Activated naive CD4-positive, alpha-beta T cell treated with anti-CD3 and anti-CD28 coated beads, Interleukin-2, amount 50 U/mL, for 16 hours (primary cell): ENCODE data around the gene MR1.

ENCODE experiments used
- DNase-seq: peaks from one replicate; pipeline ENCODE4 v3.0.0-alpha.2; 2020

Gene MR1

DNA sequence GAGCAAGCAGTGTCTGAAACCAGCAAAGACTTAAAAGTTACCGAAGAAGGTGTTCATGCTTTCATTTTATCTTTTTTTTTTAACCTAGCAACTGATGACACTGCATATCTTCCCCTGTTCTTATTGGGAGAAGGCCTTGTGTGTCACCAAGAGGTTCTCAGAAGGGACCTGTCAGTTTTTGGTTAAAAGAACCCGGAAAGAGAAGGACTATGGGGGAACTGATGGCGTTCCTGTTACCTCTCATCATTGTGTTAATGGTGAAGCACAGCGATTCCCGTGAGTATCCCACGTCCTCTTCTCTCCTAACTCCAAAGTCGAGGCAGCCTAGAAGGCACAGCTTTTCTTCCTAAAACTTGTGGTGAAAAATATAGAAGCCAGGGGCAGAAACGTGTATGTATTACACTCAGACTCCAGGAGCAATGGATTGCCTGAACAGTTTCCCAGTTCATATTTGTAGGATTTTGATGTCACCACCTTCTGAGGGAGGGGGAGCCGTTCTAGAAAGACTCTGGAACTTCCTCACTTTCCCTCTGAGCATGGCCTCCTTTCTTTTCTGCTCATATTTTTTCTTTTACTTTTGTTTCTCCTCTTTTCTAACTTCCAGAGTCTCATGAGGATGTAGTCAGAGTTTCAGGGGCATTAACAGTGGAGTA is at the start of gene MR1:
Gene MR1 (plus strand): TSS at position 185 of the 653 bp plus-strand sequence. CDS start 25 bp downstream, at position 210.
- no peak for DNase-seq

DNA sequence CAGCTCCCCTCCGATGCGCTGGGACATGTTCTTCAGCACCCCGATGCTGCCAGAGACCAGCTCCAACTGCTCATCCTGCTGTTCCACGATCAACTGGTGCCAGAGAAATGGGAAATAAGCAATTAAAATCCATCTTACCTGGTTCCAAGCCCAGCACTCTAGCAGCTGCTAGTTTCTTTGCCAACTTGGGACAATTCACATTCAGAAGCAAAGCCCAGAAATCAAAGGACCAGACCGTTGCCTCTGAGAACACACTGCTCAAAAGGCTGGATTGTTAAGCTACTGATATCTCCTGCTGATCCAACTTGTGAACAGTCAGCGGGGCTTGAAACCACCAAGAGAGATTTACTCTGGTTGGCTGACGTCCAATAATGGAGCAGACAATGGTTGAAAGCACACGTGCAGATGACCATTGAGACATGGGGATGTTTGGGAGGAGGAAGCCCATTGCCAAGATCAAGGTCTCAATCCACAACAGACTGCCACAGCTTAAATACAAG is 45.5 kb upstream of the MR1 start:
- no peak for DNase-seq

DNA sequence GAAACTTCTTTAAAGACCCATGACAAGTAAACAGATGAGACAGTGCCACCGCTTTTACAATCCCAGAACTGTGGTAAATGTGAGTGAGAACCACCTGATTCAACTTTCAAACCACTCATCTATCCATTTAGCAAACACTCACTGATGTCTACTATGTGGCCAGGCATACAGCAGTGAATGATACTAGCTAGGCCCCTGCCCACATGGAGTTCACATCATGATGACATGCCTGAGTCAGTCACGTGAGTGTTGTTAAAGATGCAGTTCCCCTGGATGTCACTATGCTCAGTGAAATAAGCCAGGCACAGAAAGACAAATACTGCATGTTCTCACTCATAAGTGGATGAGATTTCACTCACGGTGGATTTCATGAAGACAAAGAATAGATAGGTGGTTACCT is 39.5 kb upstream of the MR1 start:
- no peak for DNase-seq

DNA sequence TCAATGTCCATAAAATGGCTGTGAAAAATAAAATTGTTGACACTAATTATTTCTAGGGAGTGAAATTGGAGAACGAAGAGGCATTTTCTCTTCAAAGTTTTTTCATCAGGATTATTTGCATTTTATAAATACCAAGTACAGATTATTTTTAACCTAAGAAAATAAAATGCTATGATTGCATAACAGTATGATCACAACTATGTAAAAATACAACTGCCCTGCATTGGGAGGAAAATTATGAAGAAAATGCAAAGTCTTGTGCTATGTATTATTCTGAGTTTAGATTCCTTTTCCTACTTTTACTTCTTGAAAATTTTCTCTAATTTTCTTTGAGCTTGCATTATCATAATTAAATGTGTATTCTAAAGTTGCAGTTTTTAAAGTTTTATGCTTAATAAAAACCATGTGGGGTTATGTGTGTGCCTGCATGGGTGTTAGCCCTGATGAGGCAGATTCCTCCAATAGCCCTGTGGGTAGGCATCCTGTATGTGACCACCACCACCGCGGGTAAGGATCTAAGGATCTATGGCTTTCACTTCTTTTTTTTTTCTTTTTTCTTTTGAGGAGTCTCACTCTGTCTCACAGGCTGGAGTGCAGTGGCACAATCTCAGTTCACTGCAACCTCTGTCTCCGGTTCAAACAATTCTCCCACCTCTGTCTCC is 35.8 kb upstream of the MR1 start:
- no peak for DNase-seq

DNA sequence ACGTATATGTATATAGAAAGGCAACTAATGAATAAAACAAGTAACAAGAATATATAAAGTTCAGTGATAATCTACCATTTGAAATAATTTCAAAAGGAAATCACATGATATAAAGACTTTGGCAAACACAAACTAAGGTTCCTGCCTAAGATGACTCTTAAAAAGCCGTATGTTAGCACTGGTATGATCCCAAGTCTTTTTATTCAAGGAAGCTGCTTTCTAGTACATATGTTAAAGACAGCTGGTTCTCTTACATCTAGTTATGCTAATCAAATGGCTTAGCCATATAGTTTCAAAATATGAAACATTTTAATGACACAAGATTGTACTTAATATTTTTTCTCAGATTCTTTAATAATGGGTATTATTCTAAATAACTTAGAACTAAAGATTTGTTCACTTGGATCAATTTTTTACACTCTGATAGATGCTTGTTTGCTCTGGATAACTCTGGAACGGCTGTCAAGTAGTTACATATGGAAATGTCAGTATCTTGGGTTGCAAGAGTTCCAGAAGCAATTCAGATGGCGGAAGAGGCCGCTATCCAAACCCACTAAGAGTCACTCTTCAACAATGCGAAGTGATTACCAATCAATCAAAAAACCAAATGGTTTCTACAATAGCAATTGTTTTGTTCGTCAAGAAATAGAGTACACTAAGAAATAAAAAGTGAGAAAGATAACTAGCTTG is 32.5 kb upstream of the MR1 start:
- DNase-seq = no peak

DNA sequence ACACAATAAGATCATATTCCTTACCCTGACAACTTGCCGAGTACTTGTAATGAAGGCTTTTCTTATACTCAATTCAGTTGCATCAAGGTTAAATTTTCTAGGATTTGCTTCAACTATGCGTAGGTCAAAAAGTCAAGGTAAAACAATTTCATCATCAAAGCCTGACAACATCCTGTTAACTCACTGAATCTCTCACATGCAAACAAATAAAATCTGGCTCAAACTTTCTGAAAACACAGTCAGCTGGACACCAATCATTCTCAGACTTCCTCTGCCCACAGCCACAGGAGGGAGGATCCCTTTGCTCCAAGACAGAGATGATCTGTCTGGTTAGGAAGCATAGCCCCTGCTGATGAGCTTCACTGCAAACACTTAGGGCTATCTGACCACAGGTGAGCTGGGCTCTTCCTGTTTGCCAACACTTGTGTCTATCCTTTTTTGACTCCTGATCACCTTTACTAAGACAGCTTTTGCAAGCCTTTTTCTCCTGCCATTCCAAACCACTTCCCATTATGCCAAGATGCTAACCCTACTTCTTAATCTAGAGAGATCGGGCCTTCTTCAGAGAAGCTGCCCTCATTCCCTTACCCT is 31.1 kb upstream of the MR1 start:
- no peak for DNase-seq

DNA sequence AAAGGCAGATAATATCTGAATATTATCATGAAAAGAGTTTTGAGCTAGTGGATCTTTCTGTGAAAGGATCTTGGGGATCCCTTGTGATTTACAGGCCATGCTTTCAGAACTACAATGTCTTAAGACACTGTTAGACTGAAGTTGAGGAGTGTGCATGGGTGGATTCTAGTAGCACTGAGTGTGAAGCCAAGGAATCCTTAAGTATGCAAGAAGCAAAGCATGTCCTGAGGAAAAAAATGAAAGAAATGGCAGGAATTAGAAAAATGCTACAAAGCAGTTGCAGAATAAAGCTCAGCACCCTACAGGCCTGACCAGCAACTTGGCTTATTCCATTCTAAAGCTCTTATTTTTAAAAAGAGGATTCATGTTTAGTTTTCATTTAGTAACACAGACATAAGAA is 23.0 kb upstream of the MR1 start:
- DNase-seq = no peak

DNA sequence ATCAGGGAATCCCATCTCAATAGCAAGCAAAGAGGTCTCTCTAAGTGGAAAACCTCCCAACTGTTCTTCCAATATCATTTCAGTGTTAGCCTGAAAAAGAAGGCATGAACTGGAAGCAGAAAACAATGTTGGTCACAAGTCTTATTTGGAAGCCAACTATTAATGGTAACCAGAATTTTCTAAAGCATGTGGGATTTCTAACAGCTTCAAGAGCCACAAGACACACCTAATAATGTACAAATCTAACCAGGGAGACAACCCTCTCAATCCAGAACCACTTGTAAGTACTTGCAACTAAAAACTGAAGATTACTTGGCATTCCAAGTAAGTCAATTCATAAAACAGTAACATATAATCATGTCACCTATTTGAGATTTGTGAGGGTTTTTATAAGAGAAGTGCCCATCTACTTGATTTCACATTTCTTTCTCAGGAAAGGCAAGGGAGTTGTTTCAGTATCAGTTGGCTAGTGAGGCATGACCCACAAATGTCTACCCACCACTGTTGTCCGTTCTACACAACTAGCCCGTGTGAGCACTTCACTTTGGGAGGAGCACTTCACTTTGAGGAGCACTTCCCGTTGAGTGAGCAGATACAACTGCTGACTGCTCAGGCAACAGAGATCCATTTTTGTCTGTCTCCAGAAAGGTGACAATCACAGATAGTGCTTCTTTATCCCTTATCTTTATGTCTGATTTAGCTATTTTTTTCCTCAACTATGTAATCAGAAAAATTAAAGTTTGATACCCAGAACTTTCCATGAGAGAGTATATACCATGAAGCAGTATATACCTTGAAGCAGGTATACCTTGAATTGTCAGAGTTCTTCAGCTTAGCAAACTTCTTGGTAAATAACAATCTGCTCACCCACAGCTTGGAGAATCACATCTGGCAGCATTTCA is 22.2 kb upstream of the MR1 start:
- no peak for DNase-seq

DNA sequence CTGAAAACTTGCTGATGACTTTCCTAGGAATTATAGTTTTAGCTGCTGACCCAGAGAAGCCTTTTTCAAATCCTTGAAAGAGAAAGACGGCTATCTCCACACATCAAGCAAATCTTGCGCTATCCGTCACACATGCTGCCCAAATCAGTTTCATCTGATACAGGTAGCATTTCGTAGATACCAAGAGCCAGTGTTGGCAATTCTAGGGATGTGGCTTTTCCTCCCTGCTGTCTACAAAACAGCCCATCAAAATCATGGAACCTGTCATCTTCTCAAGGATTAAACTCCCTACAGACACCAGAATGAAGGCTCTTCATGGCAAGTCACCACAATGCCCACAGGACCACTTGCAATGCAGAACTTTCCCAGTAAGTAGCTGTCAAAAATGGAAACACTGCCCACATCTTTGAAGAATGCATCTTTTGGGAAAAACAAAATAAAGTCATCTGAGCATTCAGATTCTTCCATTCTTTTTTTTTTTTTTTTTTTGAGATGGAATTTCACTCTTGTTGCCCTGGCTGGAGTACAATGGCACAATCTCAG is 21.5 kb upstream of the MR1 start:
- DNase-seq = no peak

DNA sequence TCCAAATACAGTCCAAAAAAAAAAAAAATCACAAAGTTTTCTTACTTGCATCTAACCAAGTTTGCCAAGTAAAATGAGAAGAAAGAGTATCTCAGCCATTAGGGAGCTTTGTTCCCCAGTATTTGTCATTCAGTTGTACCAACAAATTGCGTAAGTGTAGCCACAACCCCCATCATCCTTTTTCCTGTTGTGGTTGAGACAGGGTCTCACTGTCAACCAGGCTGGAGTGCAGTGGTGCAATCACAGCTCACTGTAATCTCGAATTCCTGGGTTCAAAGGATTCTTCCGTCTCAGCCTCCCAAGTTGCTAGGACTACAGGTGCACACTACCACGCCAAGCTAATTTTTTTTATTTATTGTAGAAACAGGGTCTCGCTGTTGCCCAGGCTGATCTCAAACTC is 20.6 kb upstream of the MR1 start:
- DNase-seq = no peak

DNA sequence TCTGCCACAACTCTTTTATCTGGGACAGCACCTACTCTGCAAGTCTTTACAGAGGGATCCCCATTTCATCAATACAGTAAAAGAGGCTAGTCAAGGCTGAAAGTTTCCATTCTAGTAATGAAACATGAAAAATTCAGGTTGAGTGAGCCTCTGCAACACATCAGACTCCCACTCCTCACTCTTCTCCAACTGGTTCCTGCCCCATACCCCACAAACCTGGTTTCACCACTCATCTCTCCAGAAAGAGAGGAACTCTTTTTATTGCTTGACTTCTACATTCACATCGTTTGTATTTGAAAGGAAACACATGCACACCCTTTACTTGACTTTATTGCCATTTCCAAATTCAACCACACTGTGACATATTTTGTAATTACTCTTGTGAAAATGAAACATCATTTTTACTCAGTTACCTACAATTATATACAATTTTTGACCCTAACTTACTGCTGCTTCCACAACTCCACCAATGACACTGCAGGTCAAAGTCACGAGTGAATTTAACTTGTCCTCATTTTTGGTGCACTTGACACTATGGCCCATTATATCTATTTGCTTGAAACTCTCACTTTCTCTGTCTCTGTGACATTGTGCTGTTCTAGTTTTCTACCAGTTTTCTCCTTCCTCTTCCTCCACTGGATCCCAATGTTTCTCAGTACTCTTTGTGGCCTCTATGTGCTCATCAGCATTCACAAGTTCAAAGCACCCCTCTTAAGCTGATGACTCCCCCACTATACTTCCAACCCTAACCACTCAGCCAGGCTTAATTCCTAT is 19.1 kb upstream of the MR1 start:
- DNase-seq = no peak

DNA sequence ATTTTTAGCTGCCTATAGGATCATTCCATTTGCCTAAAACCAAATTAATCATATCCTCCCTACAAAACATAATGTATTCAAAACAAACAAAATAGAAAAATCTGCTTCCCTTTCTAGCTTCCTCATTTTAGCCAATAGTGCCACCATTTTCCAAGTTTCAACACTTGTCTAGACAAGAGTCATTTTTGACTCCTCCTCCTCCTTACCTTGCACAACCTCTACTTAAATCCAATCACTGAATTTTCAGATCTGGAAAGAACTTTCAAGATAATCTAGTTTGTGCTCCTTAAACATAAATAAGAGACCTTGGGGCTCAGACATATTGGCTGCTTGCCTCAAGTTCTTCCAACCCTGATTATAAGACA is 18.6 kb upstream of the MR1 start:
- DNase-seq = no peak

DNA sequence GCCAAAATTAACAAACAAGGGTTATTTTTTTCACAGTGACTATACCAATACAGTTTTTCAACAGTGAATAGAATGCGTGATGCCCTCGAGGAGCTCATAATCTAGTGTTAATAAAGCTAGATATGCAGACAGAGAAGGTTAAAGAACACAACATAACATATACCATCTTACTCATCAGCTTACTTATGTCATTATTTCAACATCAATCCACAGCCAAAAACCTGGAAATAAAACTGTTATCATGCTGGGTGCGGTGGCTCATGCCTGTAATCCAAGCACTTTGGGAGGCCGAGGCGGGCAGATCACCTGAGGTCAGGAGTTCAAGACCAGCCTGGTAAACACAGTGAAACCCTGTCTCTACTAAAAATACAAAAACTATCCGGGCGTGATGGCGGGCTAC is 17.2 kb upstream of the MR1 start:
- no peak for DNase-seq

DNA sequence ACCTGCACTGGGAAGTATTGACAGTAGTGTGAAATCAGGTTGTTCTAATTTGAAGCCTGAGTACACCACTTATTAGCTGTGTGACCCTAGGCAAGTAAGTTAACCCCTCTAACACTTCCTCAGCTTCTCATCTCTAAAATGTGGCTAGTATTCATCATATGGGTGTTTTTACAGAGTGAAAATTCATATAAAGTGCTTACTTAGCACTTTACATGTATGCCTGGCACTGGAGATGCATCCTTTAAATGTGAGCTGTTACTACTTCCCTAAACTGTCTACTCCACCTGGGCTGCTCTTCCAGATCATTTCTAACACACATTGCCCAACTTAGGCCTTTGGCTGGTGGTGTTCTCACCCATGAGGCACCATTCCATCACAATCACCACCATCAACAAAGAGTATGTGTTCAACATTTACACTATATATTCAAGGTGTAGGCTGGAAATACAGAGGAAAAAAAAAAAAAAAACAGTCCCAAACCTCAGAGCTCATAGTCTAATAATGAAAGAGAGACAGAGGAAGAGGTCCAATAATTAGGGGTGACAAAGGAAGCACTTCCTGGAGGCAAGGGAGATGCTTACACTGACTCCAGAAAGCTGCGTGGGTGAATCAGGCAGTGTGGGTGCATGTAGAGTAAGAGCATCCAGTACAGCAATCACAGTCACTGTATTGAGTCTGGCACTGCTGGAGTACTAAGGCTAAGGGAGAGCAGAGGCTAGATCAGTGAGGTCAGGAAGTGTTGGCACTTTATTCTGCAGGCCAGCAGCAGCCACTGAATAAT is 14.7 kb upstream of the MR1 start:
- DNase-seq = no peak

DNA sequence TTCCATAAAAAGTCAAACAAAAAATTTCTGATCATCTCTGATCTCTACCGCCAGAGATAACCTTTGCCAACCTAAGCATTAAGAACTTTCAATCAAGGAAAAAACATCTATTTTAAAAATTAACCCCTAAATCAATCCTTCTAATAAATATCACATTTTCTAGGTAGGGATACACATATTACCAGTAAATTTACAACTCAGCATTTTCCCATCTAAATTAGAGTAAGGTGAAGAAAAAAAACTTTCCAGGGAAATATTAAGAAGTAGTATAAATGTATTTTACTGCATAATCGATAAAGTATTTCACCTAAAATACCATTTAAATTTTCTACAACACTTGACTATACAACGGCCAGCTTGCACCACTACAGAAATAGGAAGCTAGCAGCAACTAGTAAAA is 12.6 kb upstream of the MR1 start:
- no peak for DNase-seq

DNA sequence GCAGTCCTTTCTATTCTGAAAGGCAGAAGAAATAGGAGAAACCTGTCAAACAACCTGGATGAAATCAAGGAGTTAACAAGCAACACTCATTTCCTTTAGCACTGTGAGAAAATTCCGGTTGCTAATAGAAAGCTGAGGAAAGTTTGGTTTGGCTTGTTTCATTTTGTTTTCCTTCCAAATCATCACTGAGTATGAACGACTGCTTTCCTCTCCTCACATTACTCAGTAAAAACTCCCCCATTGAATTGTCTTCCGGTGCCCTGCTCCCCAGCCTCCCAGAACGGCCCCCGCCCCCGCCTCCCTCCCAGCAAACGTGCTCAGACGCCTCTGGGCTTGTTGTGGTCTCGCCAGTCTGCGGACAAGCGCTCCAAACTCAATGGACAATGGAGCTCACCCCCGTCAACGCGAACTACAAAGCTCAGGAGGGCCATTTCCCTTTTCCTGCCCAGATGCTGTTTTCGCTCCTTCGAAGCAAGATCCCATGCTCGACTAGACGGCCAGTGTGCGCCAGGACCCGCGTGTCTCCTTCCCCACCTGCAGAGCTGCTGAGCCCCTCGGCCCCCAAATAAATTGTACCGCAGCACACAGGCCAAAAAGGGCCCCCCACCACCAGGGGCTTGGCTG is 11.9 kb upstream of the MR1 start:
- peak; percentile 71 for DNase-seq

DNA sequence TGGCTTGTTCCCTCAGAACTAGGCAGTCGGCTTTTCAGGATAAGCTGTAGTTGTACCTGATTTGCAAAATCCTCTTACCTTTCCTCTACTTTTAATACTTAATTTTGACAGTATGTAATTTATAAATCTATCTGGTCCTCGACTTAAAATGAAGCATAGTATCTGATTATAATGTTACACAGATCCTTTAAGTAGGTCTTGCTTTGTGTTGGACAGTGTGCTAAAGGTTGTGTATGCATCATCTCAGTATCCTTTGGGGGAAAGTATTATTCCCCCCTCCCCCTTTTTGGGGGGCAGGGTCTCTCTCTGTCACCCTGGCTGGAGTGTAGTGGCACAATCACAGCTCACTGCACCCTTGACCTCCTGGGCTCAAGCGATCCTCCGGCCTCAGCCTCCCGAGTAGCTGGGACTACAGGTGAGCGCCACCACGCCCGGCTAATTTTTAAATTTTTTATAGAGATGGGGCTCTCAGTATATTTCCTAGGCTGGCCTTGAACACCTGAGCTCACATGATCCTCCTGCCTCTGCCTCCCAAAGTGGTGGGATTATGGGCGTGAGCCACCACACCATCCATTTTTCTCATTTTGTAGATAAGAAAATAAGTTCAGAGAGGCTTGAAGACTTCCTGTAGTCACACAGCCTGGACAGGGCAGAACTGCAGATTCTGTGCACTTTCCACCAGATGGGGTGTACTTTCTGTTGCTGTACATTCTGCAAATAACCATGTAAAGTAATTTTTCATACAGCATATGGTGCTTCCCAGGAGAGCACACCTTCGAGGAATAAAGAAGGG is 10.3 kb upstream of the MR1 start:
- DNase-seq = no peak

DNA sequence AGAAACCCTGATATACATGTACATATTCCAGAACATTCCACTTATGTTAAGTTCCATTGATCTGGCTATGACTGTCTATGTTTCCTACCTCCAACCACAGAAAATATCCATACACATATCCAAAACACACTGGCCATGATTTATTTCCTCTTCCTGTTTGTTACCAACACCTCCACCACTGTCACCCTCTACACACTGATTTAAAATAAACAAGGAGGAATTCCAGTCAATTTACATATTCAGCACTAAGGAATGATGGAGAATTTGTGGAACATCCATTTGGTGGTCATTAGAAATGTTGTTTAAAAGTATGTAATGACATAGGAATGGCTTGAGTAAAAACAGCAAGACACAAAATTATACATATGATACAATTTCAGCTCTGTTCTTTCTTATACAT is 5.6 kb upstream of the MR1 start:
- DNase-seq = no peak

DNA sequence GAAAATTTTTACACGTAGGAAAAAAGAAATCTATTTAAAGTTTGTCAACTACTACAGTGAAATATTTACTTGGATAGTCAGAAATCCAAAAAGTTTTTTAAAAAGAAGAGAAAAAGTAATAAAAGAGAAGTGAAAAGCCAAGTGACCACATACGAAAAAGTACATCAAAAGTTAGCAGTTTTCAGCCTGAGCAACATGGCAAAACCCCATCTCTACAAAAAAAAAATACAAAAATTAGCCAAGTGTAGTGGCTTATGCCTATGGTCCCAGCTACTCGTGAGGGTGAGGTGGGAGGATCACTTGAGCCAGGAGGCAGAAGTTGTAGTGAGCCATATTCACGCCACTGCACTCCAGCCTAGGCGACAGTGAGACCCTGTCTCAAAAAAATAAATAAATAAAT is 5.2 kb upstream of the MR1 start:
- DNase-seq = no peak

DNA sequence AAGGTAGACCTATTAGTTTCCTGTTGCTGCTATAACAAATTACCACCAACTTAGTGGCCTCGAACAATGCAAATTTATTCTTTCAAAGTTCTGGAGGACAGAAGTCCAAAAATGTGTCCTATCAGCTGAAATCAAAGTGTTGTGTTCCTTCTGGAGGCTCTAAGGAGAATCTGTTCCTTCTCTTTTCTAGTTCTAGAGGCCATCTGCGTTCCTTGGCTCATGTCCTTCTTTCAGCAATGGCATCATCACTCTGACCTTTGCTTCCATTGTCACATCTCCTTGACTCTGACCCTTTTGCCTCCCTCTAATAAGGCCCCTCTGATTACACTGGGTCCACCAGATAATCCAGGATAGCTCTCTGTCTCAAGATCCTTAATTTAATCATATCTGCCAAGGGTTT is 1.2 kb upstream of the MR1 start:
- DNase-seq = no peak
